Fibroblast of villous mesenchyme (primary cell): ENCODE data around the gene RASGEF1C. TPM values are rescaled to one million over a fixed set of nuclear protein-coding genes. Genes with fewer than 3 reads are reported as not detected.

Source experiments
- DNase-seq: peaks from one replicate; pipeline ENCODE4 v3.0.0-alpha.2; 2010; ENCODE audit warnings: low read depth
- H3K4me3 ChIP-seq: 2 replicates; pipeline ENCODE4 v1.5.1; 2011; ENCODE audit warnings: low read depth, mild to moderate bottlenecking, low read length
- total RNA-seq: library from RNA; depleted of rRNA; stranded (reverse); fragments of >200 nt; gene quantifications from 2 replicates; pipeline ENCODE4 v1.2.3, GENCODE V29; 2012
- TF ChIP-seq, protein P1 (sequence below): IDR thresholded peaks from 2 replicates; pipeline ENCODE4 v1.5.1; 2012; ENCODE audit warnings: low read depth, mild to moderate bottlenecking, low read length; ENCODE audit not compliant: insufficient read depth

Gene RASGEF1C
- total RNA-seq, 1 donor, result not detected

GRCh38 chr5:180067986-180068385 is 141.0 kb downstream of the RASGEF1C start:
- TF ChIP-seq, protein P1, sequence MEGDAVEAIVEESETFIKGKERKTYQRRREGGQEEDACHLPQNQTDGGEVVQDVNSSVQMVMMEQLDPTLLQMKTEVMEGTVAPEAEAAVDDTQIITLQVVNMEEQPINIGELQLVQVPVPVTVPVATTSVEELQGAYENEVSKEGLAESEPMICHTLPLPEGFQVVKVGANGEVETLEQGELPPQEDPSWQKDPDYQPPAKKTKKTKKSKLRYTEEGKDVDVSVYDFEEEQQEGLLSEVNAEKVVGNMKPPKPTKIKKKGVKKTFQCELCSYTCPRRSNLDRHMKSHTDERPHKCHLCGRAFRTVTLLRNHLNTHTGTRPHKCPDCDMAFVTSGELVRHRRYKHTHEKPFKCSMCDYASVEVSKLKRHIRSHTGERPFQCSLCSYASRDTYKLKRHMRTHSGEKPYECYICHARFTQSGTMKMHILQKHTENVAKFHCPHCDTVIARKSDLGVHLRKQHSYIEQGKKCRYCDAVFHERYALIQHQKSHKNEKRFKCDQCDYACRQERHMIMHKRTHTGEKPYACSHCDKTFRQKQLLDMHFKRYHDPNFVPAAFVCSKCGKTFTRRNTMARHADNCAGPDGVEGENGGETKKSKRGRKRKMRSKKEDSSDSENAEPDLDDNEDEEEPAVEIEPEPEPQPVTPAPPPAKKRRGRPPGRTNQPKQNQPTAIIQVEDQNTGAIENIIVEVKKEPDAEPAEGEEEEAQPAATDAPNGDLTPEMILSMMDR, result no peak
- no peak overlapping the region for H3K4me3 ChIP-seq
- no peak for DNase-seq

DNA sequence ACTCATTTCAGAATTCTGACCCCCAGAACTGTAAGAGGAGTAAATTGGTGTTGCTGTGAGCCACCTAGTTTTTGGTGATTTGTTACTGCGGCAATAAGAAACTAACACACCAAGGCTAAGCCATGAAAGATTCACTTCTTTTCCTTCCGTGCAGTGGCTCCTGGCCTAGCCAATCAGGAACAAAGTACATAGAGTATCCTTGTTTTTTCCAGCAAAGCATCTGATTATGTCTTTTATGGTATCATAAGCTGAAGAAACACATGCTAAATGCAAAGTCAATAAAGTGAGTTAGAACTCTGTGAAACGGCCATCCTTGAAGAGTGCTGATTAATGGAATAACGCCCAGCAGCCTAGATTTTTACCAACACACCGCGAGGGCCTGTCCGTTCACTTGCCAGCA is 148.8 kb downstream of the RASGEF1C start:
- H3K4me3 ChIP-seq, result no peak overlapping the region
- no peak for DNase-seq
- TF ChIP-seq, protein P1, result no peak

DNA sequence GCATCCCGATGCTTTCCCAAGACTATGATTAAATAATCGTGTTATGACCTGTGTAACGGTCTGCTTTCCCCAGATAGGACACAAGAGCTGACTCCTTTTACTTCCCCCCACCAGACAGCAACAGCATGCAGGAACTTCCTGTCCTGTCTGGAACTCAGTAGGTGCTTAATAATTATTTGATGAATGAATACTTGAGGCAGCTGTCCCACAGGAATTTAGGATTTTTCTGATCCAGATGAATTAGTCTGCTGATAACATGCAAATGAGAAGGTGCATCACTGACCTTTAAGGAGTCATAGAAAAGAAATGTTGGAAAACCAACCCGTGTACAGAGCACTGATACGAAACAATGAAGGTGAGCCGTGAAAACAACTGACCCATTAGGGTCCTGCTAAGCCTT is 149.7 kb downstream of the RASGEF1C start:
- no peak overlapping the region for H3K4me3 ChIP-seq
- TF ChIP-seq, protein P1, result no peak
- DNase-seq, result no peak

- DNase-seq, result no peak
- TF ChIP-seq, protein P1, result no peak
- H3K4me3 ChIP-seq, result no peak overlapping the region
Measured at GRCh38 chr5:180056153-180056552, 152.9 kb downstream of the RASGEF1C start.

DNA sequence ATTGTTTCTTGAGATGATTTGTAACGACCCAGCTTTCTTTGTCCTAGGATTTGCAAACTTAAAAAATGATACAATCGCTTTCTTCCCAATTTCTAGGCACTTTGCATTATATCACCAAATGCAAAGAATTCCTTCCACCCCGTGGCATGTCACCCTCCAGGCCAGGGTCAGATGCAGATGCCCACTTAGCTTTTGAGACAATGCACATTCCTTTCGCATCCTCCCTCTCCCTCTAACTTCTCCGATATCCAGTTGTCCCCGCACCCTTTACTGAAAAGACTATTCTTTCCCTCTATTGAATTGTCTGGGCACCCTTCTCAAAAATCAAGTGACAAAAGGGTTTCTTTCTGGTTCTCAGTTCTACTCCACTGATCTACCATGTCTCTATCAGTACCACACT is 154.8 kb downstream of the RASGEF1C start:
- H3K4me3 ChIP-seq, result no peak overlapping the region
- no peak for DNase-seq

GRCh38 chr5:180053061-180053602 is 155.9 kb downstream of the RASGEF1C start:
- no peak overlapping the region for H3K4me3 ChIP-seq
- DNase-seq, result peak; percentile 4
- TF ChIP-seq, protein P1, result no peak

More for the DNA sequence above, 154.8 kb downstream of the RASGEF1C start:
- TF ChIP-seq, protein P1, result no peak

DNA sequence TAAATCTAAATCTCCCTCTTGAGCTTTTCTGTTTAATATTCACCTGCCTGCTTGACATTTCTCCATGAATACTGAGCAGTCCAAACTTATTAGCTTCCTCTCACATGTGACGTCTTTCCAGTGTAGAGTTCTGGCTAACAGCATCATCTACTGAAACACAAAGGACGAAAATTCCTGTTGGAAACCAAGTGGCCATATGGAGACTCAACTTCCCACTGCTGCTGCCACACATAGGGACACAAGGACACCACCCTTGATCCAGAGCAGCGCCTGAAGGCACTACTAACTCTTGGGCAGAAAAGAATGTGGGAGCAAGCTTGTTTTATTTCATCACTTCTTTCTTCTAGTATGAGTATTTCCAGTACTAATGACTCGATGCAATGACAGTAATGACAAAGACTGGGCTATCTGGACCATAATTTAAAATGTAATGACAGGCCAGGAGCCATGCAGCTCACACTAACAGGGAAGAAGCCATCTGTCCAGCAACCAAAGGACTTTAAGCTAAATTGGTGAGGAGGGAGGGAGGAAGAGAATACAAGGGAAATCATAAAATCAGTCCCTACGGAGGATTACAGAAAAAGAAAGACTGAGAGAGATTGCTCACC is 156.7 kb downstream of the RASGEF1C start:
- TF ChIP-seq, protein P1, result no peak
- no peak for DNase-seq
- no peak overlapping the region for H3K4me3 ChIP-seq
